Skin epidermis (tissue), 12 donors: ENCODE measurements around the gene IFNA4.
"Not testable (repeated sequence)": the region's sequence is repeated elsewhere in the genome, so short reads cannot be mapped to it uniquely, and the experiment has no call there.

Experiments used
- H3K27ac ChIP-seq, 21 experiments: fragments of 200-600 bp; sonication (generic) in 11 of 21; one replicate each; pipeline ENCODE4 v1.5.0; 2020; ENCODE audit warnings: mild to moderate bottlenecking in 3 of 21, inconsistent platforms in 2 of 21, moderate library complexity in 2 of 21
- H3K4me3 ChIP-seq, 7 experiments: fragments of 200-600 bp; sonication (generic) in 2 of 7; one replicate each; pipeline ENCODE4 v1.5.0; 2020; ENCODE audit warnings: inconsistent platforms in 2 of 7, mild to moderate bottlenecking in 2 of 7, moderate library complexity in 1 of 7

The IFNA4 gene

GRCh38 chr9:21187487-21187886 is at the start of gene IFNA4:
TSS of gene IFNA4 (minus strand) at chr9:21187587. CDS start at chr9:21187531, 56 bp downstream.
- not testable (repeated sequence) for H3K27ac ChIP-seq, H3K4me3 ChIP-seq

- not testable (repeated sequence) for H3K4me3 ChIP-seq, H3K27ac ChIP-seq
Measured at GRCh38 chr9:21236360-21236714, 49.0 kb upstream of the IFNA4 start.

- not testable (repeated sequence) for H3K4me3 ChIP-seq, H3K27ac ChIP-seq
Measured at GRCh38 chr9:21235468-21236359, 48.3 kb upstream of the IFNA4 start.

GRCh38 chr9:21234153-21234687 is 46.8 kb upstream of the IFNA4 start:
- no peak overlapping the region for H3K27ac ChIP-seq
- H3K4me3 ChIP-seq: no peak overlapping the region

- no peak overlapping the region for H3K27ac ChIP-seq
- no peak overlapping the region for H3K4me3 ChIP-seq
Measured at GRCh38 chr9:21233258-21233657, 45.9 kb upstream of the IFNA4 start.

- H3K27ac ChIP-seq: no peak within 1 kb of the TSS
- no peak within 1 kb of the TSS for H3K4me3 ChIP-seq
Measured at GRCh38 chr9:21228122-21228521, 40.7 kb upstream of the IFNA4 start, which contains the start of gene IFNA17. TSS of gene IFNA17 (minus strand) at chr9:21228222. CDS start at chr9:21228173, 49 bp downstream.

- not testable (repeated sequence) for H3K4me3 ChIP-seq, H3K27ac ChIP-seq
Measured at GRCh38 chr9:21217211-21217610, 29.8 kb upstream of the IFNA4 start, which contains the start of gene IFNA16. TSS of gene IFNA16 (minus strand) at chr9:21217311. CDS start at chr9:21217305, 6 bp downstream.

- not testable (repeated sequence) for H3K4me3 ChIP-seq, H3K27ac ChIP-seq
Measured at GRCh38 chr9:21213411-21214326, 26.3 kb upstream of the IFNA4 start.

- not testable (repeated sequence) for H3K27ac ChIP-seq
Measured at GRCh38 chr9:21212160-21212559, 24.8 kb upstream of the IFNA4 start.

GRCh38 chr9:21210782-21211181 is 23.4 kb upstream of the IFNA4 start:
- not testable (repeated sequence) for H3K27ac ChIP-seq, H3K4me3 ChIP-seq

More at GRCh38 chr9:21212160-21212559, 24.8 kb upstream of the IFNA4 start:
- H3K4me3 ChIP-seq: not testable (repeated sequence)

GRCh38 chr9:21210311-21210710 is 22.9 kb upstream of the IFNA4 start:
- Histone ChIP-seq H3K27ac (no peak overlapping the region), H3K4me3 (no peak overlapping the region)

GRCh38 chr9:21207043-21207442 is 19.7 kb upstream of the IFNA4 start, which contains the start of gene IFNA10:
TSS of gene IFNA10 (minus strand) at chr9:21207143. CDS start at chr9:21207097, 46 bp downstream.
- H3K27ac ChIP-seq, H3K4me3 ChIP-seq: not testable (repeated sequence)

- Histone ChIP-seq H3K27ac (no peak overlapping the region), H3K4me3 (no peak overlapping the region)
Measured at GRCh38 chr9:21205204-21205603, 17.8 kb upstream of the IFNA4 start.

GRCh38 chr9:21202105-21202504 is 14.7 kb upstream of the IFNA4 start, which contains the start of gene IFNA7:
TSS of gene IFNA7 (minus strand) at chr9:21202205. CDS start at chr9:21202165, 40 bp downstream.
- not testable (repeated sequence) for H3K27ac ChIP-seq, H3K4me3 ChIP-seq

GRCh38 chr9:21194867-21195776 is 7.7 kb upstream of the IFNA4 start:
- H3K4me3 ChIP-seq: not testable (repeated sequence)

GRCh38 chr9:21182810-21183736 is 4.3 kb downstream of the IFNA4 start:
- not testable (repeated sequence) for H3K27ac ChIP-seq, H3K4me3 ChIP-seq

More at GRCh38 chr9:21194867-21195776, 7.7 kb upstream of the IFNA4 start:
- not testable (repeated sequence) for H3K27ac ChIP-seq

- no peak overlapping the region for H3K4me3 ChIP-seq
- H3K27ac ChIP-seq: no peak overlapping the region
Measured at GRCh38 chr9:21174671-21175070, 12.7 kb downstream of the IFNA4 start.

- H3K4me3 ChIP-seq: no peak overlapping the region
- H3K27ac ChIP-seq: no peak overlapping the region
Measured at GRCh38 chr9:21172156-21172555, 15.2 kb downstream of the IFNA4 start.
